Neural crest cell (in vitro differentiated cells): ENCODE data around the gene PRRC2B. TPM values are rescaled to one million over a fixed set of nuclear protein-coding genes. Genes with fewer than 3 reads are reported as not detected.

Experiments
- DNase-seq: peaks from one replicate; pipeline ENCODE4 v3.0.0; 2021; ENCODE audit warnings: low read depth, mixed read lengths, low spot score
- H3K27ac Mint-ChIP-seq: one replicate; pipeline ENCODE4 v1.8.0; 2021; ENCODE audit warnings: mild to moderate bottlenecking, mixed read lengths; ENCODE audit not compliant: unreplicated experiment
- H3K27me3 Mint-ChIP-seq: 2 replicates; pipeline ENCODE4 v1.8.0; 2021; ENCODE audit warnings: low read depth, mild to moderate bottlenecking, mixed read lengths
- H3K36me3 Mint-ChIP-seq: 2 replicates; pipeline ENCODE4 v1.8.0; 2021; ENCODE audit warnings: low read depth, mild to moderate bottlenecking, mixed read lengths
- H3K4me1 Mint-ChIP-seq: 2 replicates; pipeline ENCODE4 v1.8.0; 2021; ENCODE audit warnings: mixed read lengths
- H3K4me3 Mint-ChIP-seq: one replicate; pipeline ENCODE4 v1.8.0; 2021; ENCODE audit warnings: mild to moderate bottlenecking, mixed read lengths
- H3K9me3 Mint-ChIP-seq: 2 replicates; pipeline ENCODE4 v1.8.0; 2021; ENCODE audit warnings: mixed read lengths
- CTCF ChIP-seq: fragments of 200-600 bp; sonication (generic); conservative IDR thresholded peaks from 2 replicates; pipeline ENCODE4 v1.5.0; 2021; ENCODE audit warnings: antibody characterized with exemption, mild to moderate bottlenecking
- total RNA-seq: library from RNA; stranded (reverse); gene quantifications from 2 replicates; pipeline ENCODE4 v1.2.1, GENCODE V29; 2021

PRRC2B gene
- total RNA-seq, 1 donor from 2014 or later, result 349 TPM

GRCh38 chr9:131530920-131531832 is 137.3 kb downstream of the PRRC2B start, which contains the start of gene UCK1:
Gene UCK1, minus strand, starts transcription at chr9:131531263. Its CDS starts 89 bp downstream, at chr9:131531174.
- H3K4me1 Mint-ChIP-seq, result peaks cover 9% of the 10 kb centered on the region

GRCh38 chr9:131534721-131535237 is 140.9 kb downstream of the PRRC2B start:
- Mint-ChIP-seq H3K27me3 (no peaks in the 10 kb centered on the region), H3K27ac (peak overlapping the region; percentile 90), H3K4me1 (peaks cover 7% of the 10 kb centered on the region), H3K4me3 (peak overlapping the region; percentile 51), H3K36me3 (no peaks in the 10 kb centered on the region), H3K9me3 (peaks cover 5% of the 10 kb centered on the region)
- no peak for DNase-seq
- TF ChIP-seq CTCF, result no peak

More at GRCh38 chr9:131530920-131531832, 137.3 kb downstream of the PRRC2B start, which contains the start of gene UCK1:
- Mint-ChIP-seq H3K36me3 (peaks cover 3% of the 10 kb centered on the region), H3K27me3 (no peaks in the 10 kb centered on the region), H3K27ac (peak within 1 kb of the TSS; percentile 72), H3K9me3 (no peaks in the 10 kb centered on the region), H3K4me3 (peak within 1 kb of the TSS; percentile 85)
- TF ChIP-seq CTCF, result peak; percentile 4
- DNase-seq, result peak; percentile 72

- no peaks in the 10 kb centered on the region for H3K4me1 Mint-ChIP-seq
- no peaks in the 10 kb centered on the region for H3K27me3 Mint-ChIP-seq
- no peak for TF ChIP-seq CTCF
- peaks cover 2% of the 10 kb centered on the region for H3K36me3 Mint-ChIP-seq
- no peak overlapping the region for H3K4me3 Mint-ChIP-seq
- no peak overlapping the region for H3K27ac Mint-ChIP-seq
- peaks cover 11% of the 10 kb centered on the region for H3K9me3 Mint-ChIP-seq
- DNase-seq, result no peak
These were observed 144.1 kb downstream of the PRRC2B start for GRCh38 chr9:131537946-131538345.

- H3K4me1 Mint-ChIP-seq, result no peaks in the 10 kb centered on the region
- H3K27me3 Mint-ChIP-seq, result no peaks in the 10 kb centered on the region
- peaks cover 13% of the 10 kb centered on the region for H3K9me3 Mint-ChIP-seq
- H3K4me3 Mint-ChIP-seq, result no peak overlapping the region
- TF ChIP-seq CTCF, result no peak
- H3K36me3 Mint-ChIP-seq, result peaks cover 7% of the 10 kb centered on the region
- no peak for DNase-seq
- H3K27ac Mint-ChIP-seq, result no peak overlapping the region
These were observed 145.5 kb downstream of the PRRC2B start for GRCh38 chr9:131539223-131539923.

- Mint-ChIP-seq H3K27me3 (peaks cover 13% of the 10 kb centered on the region), H3K4me3 (no peak overlapping the region), H3K4me1 (no peaks in the 10 kb centered on the region), H3K9me3 (peaks cover 10% of the 10 kb centered on the region), H3K27ac (no peak overlapping the region), H3K36me3 (peaks cover 15% of the 10 kb centered on the region)
- no peak for TF ChIP-seq CTCF
- DNase-seq, result no peak
These were observed 149.3 kb downstream of the PRRC2B start for GRCh38 chr9:131543141-131543540.
